CD4-positive, alpha-beta T cell treated with Interleukin-4 for 4 hours (primary cell): ENCODE measurements around the gene PYGL.
"Not testable (repeated sequence)": the region's sequence is repeated elsewhere in the genome, so short reads cannot be mapped to it uniquely, and the experiment has no call there.

Experiments used
- DNase-seq: peaks from one replicate; pipeline ENCODE4 v3.0.0-alpha.2; 2020

The PYGL gene

DNA sequence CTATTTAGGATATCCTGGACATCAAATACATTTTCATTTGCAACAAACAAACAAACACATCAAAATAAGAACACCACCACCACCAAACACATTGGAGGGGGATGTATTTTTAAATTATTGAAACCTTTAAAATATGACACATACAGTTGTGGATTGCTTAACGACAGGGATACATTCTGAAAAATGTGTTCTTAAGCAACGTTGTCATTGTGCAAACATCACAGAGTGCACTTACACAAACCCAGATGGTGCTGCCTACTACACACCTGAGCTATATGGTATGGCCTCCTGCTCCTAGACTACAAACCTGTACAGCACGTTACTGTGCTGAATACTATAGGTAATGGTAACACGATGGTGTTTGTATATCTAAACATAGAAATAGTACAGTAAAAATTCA is 19.4 kb downstream of the PYGL start:
- no peak for DNase-seq

DNA sequence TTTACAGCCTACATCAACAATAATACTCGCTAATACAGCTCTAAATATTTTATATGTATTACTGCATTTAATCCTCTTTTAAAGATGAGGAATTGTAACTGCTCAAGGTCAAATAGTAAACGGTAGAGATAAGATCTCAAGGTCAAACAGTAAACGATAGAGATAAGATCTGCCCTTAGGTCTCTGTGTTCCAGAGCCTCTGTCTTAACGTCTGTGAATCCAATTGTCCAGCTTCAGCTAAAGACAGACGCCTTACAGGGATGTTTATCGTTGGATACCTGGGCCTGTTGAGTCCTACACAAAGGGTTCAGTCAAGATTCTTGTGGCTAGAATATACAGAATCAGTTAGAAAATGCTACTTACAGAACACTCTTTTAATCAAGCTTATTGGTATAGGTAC is 20.0 kb downstream of the PYGL start:
- no peak for DNase-seq

DNA sequence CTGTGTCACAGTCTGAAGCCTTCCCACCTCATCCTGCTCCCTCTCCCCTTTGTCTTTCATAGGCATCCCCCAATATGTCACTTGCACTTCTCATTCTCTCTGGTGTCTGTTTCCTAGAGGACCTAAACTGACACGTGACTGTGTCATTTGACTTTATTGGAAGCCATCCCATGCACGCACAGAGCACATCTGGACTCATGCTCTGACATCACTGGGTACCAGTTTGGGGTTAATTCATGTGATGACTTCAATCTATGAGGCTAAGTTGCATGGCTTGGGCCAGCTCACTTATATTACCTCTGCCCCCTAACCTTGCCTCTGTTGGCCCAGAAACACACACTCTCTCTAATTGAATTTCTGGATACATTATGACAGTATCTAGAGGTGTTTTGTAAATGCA is 21.5 kb downstream of the PYGL start:
- DNase-seq: no peak

DNA sequence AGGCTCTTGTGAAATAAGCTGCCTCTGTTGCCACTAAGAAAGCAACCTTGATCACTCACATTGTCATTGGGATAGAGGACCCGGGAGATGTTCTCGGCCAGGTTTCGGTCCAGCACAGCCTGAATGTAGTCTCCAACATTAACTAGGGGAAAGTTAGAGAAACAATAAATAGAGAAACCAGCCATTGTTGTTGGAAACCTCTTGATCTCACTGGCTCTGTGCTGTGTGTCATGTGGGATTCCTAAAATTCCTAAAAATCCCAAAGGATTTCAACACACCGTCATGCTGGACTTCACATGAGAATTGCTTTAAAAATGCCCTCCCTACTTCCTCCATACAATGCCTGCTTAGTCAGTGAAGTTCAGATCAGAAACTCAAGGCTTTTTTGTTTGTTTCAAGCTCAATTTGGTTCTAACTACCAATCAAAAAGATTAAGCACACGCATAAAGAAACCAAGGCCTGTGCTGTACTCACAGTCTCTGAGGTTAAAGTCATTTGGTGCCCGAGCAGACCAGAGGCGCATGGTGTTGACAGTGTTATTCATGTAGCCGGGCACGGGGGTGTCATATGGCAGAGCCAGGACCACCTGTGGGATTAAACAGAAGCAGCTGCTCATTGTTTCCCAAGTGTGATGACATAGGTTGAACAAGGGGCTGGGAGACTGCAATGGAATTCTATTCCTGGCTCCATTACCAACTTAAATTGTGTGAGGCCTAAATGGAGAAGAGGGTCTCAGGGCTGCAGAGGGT is 23.6 kb downstream of the PYGL start:
- DNase-seq: no peak

DNA sequence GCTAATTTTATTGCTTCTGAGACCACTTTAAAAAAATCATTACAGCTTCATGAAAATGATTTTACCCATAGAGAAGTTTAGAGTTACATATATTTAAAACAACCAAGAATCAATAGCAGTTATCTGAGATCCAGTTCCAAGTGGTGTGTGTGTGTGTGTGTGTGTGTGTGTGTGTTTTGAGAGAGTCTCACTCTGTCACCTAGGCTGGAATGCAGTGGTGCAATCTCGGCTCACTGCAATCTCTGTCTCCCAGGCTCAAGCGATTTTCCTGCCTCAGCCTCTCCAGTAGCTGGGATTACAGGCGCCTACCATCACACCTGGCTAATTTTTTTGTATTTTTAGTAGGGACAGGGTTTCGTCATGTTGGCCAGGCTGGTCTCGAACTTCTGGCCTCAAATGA is 24.8 kb downstream of the PYGL start:
- DNase-seq: not testable (repeated sequence)

DNA sequence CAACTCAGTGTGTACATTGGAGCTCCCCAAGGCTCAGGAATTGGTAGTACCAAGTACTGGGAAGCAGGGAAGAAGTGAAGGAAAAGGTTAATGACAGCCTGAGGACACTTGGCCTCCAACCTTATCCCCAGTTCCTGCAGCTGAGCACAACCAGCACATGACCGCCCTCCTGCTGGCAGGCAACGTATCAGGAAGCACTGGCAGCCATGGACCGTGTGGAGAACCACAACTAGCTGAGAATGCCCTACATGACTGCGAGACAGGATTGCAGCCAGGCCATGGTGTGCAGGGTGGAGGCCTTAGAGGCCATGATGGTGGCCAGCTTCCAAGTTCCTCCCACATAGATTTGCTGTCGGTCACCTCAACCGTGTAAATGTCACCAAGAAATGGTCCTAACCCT is 26.8 kb downstream of the PYGL start:
- no peak for DNase-seq

DNA sequence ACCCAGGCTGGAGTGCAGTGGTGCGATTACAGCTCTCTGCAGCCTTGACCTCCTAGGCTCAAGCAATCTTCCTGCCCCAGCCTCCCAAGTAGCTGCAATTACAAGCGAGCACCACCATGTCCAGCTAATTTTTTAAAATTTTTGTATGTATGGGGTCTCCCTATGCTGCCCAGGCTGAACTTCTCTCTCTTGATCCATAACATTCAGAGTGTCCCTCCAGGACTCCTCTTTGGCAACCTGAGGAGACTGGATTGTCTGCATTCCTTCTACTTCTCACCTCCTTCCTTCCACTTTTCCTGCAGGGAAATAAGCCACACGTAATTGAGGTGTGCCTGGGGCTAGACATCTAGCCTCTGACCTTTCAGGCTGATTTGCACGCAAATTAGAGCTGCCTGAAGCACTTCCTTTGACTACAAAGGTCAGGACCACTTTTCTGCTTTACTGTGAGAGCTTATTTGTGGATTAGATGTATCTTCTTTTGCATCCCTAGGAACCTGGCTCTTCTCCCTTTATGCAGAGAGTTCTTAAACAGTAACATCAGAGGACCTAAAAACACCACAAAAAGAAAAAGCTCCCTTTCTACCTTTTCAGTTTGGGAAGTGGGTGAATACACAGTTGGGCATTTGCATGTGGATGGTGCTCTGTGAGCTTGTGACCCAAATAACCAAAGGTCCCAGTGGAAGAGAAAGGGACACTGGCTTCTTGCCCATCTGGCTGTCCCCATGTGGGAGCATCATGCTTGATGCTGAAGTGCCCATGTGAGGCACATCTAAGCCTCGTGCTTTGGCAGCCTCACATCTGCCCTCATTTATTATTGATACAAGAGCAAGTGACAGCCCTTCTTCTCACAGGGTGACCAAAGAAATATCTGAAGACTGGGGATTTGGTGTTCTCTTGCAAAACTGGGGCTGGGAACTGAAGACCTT is 33.5 kb downstream of the PYGL start:
- no peak for DNase-seq

DNA sequence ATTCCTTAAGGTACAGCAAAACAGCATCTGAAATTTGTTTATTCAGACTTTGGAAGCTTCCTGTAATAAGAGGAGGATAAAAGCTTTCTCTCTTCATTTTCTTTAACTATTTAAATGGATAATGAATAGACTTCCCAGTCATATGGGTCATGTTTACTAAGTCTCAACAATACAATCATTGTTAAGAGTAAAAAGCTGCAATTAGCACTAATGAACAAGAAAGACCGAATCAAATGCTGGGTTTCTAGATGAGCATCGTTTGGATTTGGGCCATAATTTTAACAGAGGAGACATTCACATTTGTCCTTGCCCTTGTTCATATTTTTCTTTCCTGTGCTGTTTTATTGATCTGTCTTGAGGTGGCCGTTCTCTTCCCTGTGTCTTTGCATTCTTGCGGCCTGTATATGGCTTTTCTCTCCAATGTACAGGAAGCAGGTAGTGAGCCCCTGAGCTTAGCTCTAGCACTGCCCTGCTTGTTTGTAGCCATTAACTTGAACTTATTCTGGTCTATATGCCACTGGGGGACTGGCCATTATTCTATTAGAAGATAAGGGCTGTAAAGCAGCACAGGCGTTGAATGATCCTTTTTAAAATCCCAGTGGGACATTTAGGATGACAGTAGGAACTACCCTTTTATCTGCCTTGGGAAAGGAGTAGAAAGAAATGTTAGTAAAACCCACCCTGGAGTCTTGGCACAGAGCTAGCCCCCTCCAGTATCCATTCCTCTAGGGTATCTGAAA is 37.8 kb downstream of the PYGL start:
- no peak for DNase-seq

DNA sequence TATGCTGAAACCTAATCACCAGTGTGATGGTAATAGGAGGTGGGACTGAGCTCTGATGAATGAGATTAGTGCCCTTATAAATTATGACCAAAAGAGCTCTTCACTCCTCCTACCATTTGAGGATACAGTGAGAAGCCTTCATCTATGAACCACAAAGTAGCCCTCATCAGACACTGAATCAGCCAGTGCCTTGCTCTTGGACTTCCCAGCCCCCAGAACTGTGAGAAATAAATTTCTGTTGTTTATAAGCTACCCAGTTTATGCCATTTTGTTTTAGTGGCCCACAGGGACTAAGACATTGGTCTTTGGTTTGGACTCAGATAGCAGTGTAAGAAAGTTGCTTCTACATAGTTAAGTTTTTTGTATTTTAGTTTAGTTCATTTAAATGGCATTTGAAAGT is 39.6 kb downstream of the PYGL start:
- DNase-seq: no peak

DNA sequence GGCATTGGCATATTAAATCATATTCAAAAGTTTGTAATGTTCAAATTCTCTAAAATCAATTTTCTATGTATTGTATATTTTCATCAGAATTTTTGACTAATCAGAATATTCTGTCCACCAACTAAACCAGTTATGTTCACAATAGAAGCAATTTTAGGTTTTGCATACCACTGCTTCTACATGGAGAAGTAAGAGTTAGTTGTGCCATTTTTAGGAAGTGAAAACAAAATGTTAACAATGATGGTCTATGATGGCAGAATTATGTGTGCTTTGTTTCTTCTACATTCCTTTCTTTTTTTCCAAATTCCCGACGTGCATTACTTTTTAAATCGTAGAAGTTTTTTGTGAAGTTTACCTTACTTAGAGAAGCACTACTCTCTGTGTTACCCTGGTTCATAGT is 42.9 kb downstream of the PYGL start:
- no peak for DNase-seq

DNA sequence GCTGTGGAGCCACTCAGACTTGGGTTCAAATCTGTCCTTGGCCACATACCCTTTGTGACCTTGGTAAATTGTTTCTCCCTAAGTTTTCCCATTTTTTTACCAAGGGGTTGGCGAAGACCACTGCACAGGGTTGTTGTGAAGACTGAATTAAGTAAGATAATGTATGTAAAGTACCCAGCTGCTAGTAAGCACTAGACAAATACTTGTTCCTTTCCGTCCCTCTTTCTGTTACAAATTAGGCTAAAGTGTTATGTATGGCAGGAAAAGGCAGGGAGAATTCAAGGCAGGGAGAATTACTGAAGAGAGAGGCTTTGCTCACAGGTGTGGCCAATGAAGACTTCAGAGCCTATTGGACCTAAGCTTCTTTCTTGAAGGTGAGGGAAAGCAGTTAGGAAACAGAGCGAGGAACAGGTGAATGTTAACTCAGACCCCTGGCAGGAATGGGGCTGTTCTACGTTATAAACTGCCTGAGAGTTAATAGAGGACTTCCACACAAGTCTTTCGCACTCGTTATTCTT is 46.6 kb downstream of the PYGL start:
- DNase-seq: no peak

DNA sequence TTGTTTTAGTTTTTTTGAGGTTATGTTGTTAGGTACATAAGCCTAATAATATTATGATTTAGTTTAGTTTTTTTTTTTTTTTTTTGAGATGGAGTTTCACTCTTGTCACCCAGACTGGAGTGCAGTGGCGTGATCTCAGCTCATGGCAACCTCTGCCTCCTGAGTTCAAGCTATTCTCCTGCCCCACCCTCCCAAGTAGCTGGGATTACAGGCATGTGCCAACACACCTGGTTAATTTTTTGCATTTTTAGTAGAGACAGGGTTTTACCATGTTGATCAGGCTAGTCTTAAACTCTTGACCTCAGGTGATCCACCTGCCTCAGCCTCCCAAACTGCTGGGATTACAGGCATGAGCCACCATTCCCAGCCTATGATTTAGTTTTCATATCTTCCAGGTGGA is 47.3 kb downstream of the PYGL start:
- not testable (repeated sequence) for DNase-seq

DNA sequence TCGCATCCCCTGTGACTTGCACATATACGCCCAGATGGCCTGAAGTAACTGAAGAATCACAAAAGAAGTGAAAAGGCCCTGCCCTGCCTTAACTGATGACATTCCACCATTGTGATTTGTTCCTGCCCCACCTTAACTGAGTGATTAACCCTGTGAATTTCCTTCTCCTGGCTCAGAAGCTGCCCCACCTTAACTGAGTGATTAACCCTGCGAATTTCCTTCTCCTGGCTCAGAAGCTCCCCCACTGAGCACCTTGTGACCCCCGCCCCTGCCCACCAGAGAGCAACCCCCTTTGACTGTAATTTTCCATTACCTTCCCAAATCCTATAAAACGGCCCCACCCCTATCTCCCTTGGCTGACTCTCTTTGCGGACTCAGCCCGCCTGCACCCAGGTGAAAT is 47.9 kb downstream of the PYGL start:
- not testable (repeated sequence) for DNase-seq

DNA sequence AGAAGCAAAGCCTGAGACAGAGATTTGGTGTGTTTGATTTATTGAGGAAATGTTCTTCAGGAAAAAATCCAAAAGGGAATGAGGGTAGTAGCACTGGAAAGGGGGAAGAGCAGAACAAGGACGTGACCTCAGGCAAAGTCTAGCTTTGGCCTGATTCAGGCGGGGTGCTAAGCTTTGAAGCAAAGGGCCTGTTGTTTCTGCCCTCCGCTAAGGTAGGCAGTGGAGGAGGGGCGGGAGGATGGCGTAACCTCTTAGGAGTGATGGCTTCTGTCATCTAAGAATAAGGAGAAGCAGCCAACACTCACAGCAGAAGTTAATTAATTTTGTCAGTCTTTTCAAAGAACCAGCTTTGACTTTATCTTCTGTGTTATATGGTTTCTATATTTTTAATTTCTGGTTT is 52.0 kb downstream of the PYGL start:
- no peak for DNase-seq

DNA sequence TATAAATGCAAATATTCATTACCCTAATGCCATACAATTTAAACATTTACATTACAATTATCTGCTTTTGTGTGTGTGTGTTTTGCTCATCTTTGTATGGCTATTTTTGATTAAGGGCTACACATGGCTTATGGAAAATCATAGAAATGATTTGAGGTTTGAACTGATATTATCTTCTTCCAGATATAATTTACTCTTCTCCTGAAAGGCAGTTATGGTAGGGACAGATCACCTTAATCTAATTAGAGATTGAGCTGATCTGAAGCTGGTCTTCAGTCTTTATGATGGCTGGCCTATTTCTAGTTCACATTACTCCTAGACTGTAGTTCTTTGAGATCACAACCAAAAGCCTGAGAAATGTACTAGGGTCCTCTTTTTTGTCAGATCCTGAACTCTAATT is 56.8 kb downstream of the PYGL start:
- no peak for DNase-seq

DNA sequence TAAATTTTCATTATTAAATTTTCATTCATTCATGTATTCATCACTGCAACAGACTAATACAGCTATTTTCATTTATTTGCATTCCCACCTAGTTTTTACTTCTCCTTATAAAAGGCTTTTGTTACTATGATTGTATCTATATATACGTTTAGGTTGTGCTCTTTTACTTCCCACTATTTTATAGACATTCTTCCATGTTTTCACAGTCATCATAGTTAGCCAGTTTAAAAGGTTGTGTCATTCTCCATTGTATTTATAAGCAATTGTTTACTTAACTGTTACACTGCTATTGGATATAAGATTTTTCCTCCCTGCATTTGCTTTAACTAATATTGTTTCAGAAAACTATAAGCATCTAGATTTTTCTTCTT is 60.5 kb downstream of the PYGL start:
- no peak for DNase-seq

DNA sequence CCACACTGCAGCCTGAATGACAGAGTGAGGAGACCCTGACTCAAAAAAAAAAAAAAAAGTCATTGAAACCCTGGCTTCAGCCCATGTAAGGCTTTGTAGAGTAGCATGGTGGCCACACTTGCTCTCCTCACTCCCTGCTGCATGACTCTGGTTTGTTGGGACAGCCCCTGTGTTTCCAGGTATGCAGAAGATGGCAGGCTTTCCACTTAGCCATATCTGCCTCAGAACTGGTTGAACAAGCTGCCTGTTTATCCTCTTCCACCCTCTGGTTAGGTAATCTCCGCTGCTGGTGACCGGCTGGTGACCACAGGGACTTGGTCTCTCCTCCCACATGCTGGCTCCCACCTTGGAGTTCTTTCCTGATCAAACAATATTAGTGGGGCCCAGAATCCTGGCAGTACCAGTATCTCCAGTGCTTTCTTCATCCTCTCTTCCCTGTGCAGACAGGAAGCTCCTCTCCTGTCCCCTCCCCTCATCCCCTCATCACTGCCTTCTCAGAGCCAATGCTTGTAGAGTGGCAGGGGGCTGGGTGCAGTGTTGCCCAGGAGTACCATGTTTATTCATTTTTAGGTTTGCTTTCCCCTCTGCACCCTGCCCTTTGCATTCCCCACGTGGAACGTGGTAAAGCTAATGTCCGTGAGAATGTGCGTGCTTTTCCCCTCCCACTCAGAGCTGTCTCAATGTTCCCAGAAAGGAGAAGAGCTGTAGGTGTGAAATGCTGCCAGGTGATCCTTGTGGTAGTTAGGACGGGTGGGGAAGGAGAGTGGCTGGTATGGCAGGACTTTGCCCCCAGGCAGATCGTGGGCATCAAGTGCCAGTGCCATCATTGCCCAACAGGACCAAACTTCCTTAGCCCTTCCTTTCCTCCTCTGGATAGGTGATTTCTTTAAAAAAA is 61.1 kb downstream of the PYGL start:
- no peak for DNase-seq

DNA sequence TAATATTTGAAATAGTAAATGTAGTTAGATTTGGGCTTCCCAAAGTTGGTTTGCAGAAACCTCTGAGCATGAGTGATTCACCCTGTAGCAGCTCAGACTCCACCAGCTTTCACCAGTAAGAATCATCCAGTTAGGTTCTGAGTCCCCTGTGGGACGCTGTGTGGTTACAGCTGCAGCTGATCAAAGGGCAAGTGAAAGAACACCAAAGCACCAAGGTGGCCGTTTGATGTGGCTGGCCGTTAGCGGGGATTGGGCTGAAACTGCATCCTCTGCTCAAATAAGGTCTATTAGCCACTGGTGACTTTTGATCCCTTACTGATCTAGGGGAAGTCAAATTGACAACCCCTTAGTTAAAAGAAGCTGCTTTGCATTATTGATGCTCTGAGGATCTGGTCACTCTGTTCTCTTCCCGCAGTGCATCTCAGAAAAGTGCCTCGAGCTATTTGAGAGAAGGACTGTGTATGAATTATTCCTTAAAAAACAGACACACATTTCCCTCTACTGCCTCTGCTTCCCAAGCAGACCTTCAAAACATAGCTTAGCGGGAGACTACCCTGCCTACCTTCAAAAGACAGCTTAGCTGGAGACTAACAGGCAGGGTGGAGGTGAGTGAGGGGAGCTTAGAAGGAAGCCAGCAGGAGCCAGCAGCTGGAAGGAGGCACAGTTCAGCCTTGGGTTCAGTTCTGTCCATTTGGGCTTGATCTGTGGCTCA is 68.8 kb downstream of the PYGL start:
- peak; percentile 66 for DNase-seq

DNA sequence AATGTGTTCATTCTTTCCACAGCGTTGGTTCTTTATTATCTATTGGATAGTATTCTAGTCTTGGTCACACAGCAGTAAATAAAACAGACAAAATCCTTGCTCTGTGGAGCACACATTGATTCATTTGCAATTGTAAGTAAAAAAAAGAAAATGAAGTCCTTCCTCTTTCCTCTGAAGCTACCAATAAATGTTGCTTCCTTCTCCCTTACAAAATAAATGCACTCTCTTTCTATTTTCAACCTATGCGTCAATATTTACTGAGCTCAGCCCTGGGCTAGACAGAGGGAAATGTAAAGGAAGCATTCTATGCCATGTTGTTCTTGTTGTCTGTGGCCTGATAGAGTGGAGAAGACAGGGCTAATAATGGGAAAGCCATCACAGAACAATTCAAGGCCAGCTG is 69.5 kb downstream of the PYGL start:
- DNase-seq: no peak

DNA sequence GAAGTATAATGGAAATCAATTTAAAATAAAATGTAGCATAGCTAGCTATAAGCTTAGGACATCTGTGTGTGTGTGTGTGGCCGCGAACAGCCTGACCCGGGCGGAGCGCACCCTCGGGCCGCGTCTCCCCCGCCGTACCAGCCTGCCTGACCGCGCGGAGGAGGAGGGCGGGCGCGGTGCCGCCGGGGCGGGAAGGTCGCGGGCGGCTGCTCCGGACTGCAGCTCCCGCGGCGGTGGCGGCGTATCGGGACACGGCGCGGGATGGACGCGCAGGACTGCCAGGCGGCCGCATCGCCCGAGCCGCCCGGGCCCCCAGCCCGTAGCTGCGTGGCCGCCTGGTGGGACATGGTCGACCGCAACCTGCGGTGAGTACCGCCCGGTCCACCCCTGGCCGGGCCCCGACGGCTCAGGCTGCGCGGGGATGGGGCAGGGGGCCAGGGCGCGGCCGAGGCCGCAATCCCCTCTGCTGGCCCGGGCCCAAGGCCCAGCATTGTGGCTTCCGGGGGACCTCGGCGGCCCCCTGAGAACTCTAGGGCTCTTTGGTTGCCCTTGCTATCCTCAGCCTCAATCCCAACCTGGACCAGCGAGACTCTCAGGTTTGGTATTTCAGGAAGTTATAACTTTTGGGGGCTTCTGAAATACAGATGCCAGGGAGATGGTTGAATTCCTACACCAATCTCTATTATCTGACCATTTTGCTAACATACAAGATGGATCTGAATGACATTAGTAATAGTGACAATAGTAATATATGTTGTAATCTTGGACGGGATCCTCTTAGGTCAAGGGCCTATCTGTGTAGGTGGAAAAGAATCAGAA is 72.2 kb downstream of the PYGL start, which contains the start of gene ABHD12B:
ABHD12B (plus strand) TSS at position 140 of the 819 bp plus-strand sequence; CDS start at position 262, 122 bp downstream.
- DNase-seq: no peak

DNA sequence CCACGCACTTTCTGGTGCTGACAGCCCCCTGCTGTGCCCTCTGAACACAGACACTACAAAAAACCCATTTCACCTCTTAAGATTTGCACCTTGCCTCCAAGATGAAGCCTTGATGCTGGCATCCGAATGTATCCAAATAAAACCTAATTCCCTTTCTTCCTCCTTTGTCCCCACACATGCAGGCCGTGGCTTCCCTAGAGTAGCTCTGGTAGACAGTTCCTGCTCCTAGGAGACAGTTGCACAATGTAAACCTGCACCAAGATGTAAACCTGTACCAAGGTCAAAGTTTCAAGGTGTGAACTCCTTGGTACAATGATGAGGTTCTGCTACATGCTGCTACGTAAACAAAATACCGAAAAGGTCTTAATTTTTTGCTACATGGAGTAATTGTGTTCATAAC is 73.1 kb downstream of the PYGL start:
- no peak for DNase-seq
